ENCODE measurements around the gene KIAA1671. TPM values are rescaled to one million over a fixed set of nuclear protein-coding genes. Genes with fewer than 3 reads are reported as not detected.
"Not testable (repeated sequence)": the region's sequence is repeated elsewhere in the genome, so short reads cannot be mapped to it uniquely, and the experiment has no call there.

The KIAA1671 gene
- total RNA-seq, 1 experiment from 2014 or later: 68.1 TPM

GRCh38 chr22:25202290-25202921 lies 249.9 kb downstream of the KIAA1671 start:
- Mint-ChIP-seq H3K27me3 (ENCODE audit: insufficient read depth, unreplicated experiment) (no peaks in the 10 kb centered on the region), H3K4me1 (ENCODE audit: insufficient read depth, unreplicated experiment) (no peaks in the 10 kb centered on the region), H3K27ac (ENCODE audit: low read depth, unreplicated experiment) (no peak overlapping the region), H3K4me3 (ENCODE audit: unreplicated experiment) (no peak overlapping the region), H3K36me3 (ENCODE audit: insufficient read depth, unreplicated experiment) (peaks cover 30% of the 10 kb centered on the region), H3K9me3 (ENCODE audit: unreplicated experiment) (no peaks in the 10 kb centered on the region)
- ChIA-PET POLR2A (no interaction called here), CTCF (interaction anchor here (0.5 to 3.6 kb wide), 33 partner anchors 8 to 1315 kb away, joined by 3 to 39 read pairs (median 4); no protein-coding TSS in a partner anchor)
- TF ChIP-seq, protein P1, sequence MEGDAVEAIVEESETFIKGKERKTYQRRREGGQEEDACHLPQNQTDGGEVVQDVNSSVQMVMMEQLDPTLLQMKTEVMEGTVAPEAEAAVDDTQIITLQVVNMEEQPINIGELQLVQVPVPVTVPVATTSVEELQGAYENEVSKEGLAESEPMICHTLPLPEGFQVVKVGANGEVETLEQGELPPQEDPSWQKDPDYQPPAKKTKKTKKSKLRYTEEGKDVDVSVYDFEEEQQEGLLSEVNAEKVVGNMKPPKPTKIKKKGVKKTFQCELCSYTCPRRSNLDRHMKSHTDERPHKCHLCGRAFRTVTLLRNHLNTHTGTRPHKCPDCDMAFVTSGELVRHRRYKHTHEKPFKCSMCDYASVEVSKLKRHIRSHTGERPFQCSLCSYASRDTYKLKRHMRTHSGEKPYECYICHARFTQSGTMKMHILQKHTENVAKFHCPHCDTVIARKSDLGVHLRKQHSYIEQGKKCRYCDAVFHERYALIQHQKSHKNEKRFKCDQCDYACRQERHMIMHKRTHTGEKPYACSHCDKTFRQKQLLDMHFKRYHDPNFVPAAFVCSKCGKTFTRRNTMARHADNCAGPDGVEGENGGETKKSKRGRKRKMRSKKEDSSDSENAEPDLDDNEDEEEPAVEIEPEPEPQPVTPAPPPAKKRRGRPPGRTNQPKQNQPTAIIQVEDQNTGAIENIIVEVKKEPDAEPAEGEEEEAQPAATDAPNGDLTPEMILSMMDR (IDR thresholded peaks at IDR 0.05; ENCODE audit: unreplicated experiment): peak; percentile 72
- no TSS peak for BruUV-seq (replicated peaks)
- intact Hi-C loops (cut with micrococcal nuclease): no loop called here
- peak; percentile 69 for DNase-seq (ENCODE audit: unreplicated experiment)

- BruUV-seq (replicated peaks): no TSS peak
These were observed 250.6 kb downstream of the KIAA1671 start for GRCh38 chr22:25203082-25203481.

DNA sequence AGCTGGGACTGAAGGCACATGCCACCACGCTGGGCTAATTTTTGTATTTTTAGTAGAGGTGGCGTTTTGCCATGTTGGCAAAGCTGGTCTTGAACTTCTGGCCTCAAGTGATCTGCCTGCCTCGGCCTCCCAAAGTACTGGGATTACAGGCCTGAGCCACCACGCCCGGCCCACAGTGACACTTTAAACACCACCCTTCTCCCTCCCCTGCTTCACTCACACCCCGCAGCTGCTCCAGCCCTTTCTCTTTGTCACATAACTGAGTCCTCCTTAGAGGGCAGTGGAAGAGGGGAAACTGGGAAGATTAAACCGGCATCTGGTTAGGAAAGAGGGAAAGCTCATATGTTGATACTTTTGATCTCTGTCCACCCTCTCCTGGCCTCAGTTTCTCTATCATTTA lies 252.0 kb downstream of the KIAA1671 start:
- intact Hi-C loops (cut with micrococcal nuclease); H3K27ac Mint-ChIP-seq (ENCODE audit: low read depth, unreplicated experiment); H3K27me3 Mint-ChIP-seq (ENCODE audit: insufficient read depth, unreplicated experiment); BruUV-seq (replicated peaks); POLR2A ChIA-PET; H3K4me3 Mint-ChIP-seq (ENCODE audit: unreplicated experiment); DNase-seq (ENCODE audit: unreplicated experiment); H3K9me3 Mint-ChIP-seq (ENCODE audit: unreplicated experiment); H3K4me1 Mint-ChIP-seq (ENCODE audit: insufficient read depth, unreplicated experiment): not testable (repeated sequence)
- H3K36me3 Mint-ChIP-seq (ENCODE audit: insufficient read depth, unreplicated experiment): peaks cover 22% of the 10 kb centered on the region
- CTCF ChIA-PET: interaction anchor here (0.7 kb wide), 1 partner anchor 246 kb away, joined by 3 read pairs; no protein-coding TSS in a partner anchor

More at GRCh38 chr22:25203082-25203481, 250.6 kb downstream of the KIAA1671 start:
- CTCF ChIA-PET: interaction anchor here (0.5 to 3.6 kb wide), 22 partner anchors 8 to 1227 kb away, joined by 3 to 39 read pairs (median 4); no protein-coding TSS in a partner anchor
- intact Hi-C loops (cut with micrococcal nuclease): no loop called here
- Mint-ChIP-seq H3K36me3 (ENCODE audit: insufficient read depth, unreplicated experiment) (peaks cover 27% of the 10 kb centered on the region), H3K4me1 (ENCODE audit: insufficient read depth, unreplicated experiment) (no peaks in the 10 kb centered on the region), H3K27ac (ENCODE audit: low read depth, unreplicated experiment) (no peak overlapping the region), H3K9me3 (ENCODE audit: unreplicated experiment) (no peaks in the 10 kb centered on the region), H3K4me3 (ENCODE audit: unreplicated experiment) (no peak overlapping the region), H3K27me3 (ENCODE audit: insufficient read depth, unreplicated experiment) (no peaks in the 10 kb centered on the region)
- TF ChIP-seq, protein P1 (IDR thresholded peaks at IDR 0.05; ENCODE audit: unreplicated experiment): no peak
- DNase-seq (ENCODE audit: unreplicated experiment): no peak
- POLR2A ChIA-PET: no interaction called here

- POLR2A ChIA-PET: no interaction called here
- DNase-seq (ENCODE audit: unreplicated experiment): no peak
- TF ChIP-seq, protein P1 (IDR thresholded peaks at IDR 0.05; ENCODE audit: unreplicated experiment): no peak
- Mint-ChIP-seq H3K27me3 (ENCODE audit: insufficient read depth, unreplicated experiment) (no peaks in the 10 kb centered on the region), H3K27ac (ENCODE audit: low read depth, unreplicated experiment) (no peak overlapping the region), H3K4me1 (ENCODE audit: insufficient read depth, unreplicated experiment) (no peaks in the 10 kb centered on the region), H3K4me3 (ENCODE audit: unreplicated experiment) (no peak overlapping the region), H3K36me3 (ENCODE audit: insufficient read depth, unreplicated experiment) (peaks cover 22% of the 10 kb centered on the region), H3K9me3 (ENCODE audit: unreplicated experiment) (no peaks in the 10 kb centered on the region)
- no TSS peak for BruUV-seq (replicated peaks)
- intact Hi-C loops (cut with micrococcal nuclease): no loop called here
- CTCF ChIA-PET: no interaction called here
These were observed 253.3 kb downstream of the KIAA1671 start for GRCh38 chr22:25205847-25206246.

Data from MCF 10A (cell line).